ENCODE results near the gene ISL1. TPM values are rescaled to one million over a fixed set of nuclear protein-coding genes. Genes with fewer than 3 reads are reported as not detected.

The ISL1 gene
- total RNA-seq, 1 donor, result not detected

GRCh38 chr5:51439232-51439631, 56.0 kb downstream of the ISL1 start:
- DNase-seq (ENCODE audit: low read depth in 2 of 3, low spot score in 2 of 3), result no peak

Measured in hematopoietic multipotent progenitor cell (in vitro differentiated cells).